Astrocyte (in vitro differentiated cells and primary cell): ENCODE measurements around the gene CD46. TPM values are rescaled to one million over a fixed set of nuclear protein-coding genes. Genes with fewer than 3 reads are reported as not detected.

Source experiments
- DNase-seq: peaks from one replicate; pipeline ENCODE4 v3.0.0-alpha.2; 2010; ENCODE audit warnings: low read depth
- FAIRE-seq: peaks from 2 replicates; lab custom pipeline; 2011; peaks lifted over from hg19 to GRCh38; lab: Jason Lieb, UNC
- H2AFZ ChIP-seq: 2 replicates; pipeline ENCODE4 v1.6.0; 2012; ENCODE audit warnings: low read depth, low read length, inconsistent platforms
- H3K27ac ChIP-seq: 2 replicates; pipeline ENCODE4 v1.5.1; 2011; ENCODE audit warnings: low read depth, low read length, inconsistent platforms
- H3K27me3 ChIP-seq: 2 replicates; pipeline ENCODE4 v1.6.0; 2011; ENCODE audit warnings: low read length, inconsistent platforms; ENCODE audit not compliant: insufficient read depth
- H3K36me3 ChIP-seq: 2 replicates; pipeline ENCODE4 v1.5.1; 2011; ENCODE audit warnings: low read length, inconsistent platforms; ENCODE audit not compliant: insufficient read depth
- H3K4me1 ChIP-seq: 2 replicates; pipeline ENCODE4 v1.5.1; 2011; ENCODE audit warnings: low read length, inconsistent platforms; ENCODE audit not compliant: insufficient read depth
- H3K4me2 ChIP-seq: 2 replicates; pipeline ENCODE4 v1.6.0; 2012; ENCODE audit warnings: low read length, inconsistent platforms
- H3K4me3 ChIP-seq: 2 replicates; pipeline ENCODE4 v1.5.1; 2011; ENCODE audit warnings: low read depth, mild to moderate bottlenecking, low read length, inconsistent platforms; ENCODE audit not compliant: insufficient read depth
- H3K79me2 ChIP-seq: 2 replicates; pipeline ENCODE4 v1.6.0; 2012; ENCODE audit warnings: mild to moderate bottlenecking, low read length, inconsistent platforms; ENCODE audit not compliant: insufficient read depth
- H3K9ac ChIP-seq: 2 replicates; pipeline ENCODE4 v1.6.0; 2012; ENCODE audit warnings: mild to moderate bottlenecking, low read length, inconsistent platforms
- H3K9me3 ChIP-seq: 2 replicates; pipeline ENCODE4 v1.5.1; 2012; ENCODE audit warnings: low read depth, mild to moderate bottlenecking, low read length, inconsistent platforms; ENCODE audit not compliant: insufficient read depth
- H4K20me1 ChIP-seq: 2 replicates; pipeline ENCODE4 v1.6.0; 2012; ENCODE audit warnings: low read length, inconsistent platforms; ENCODE audit not compliant: insufficient read depth
- H3K27ac Mint-ChIP-seq: one replicate; pipeline ENCODE4 v1.8.0; 2021; ENCODE audit warnings: mild to moderate bottlenecking, mixed read lengths; ENCODE audit not compliant: unreplicated experiment
- H3K27me3 Mint-ChIP-seq: one replicate; pipeline ENCODE4 v1.8.0; 2021; ENCODE audit warnings: low read depth, mixed read lengths; ENCODE audit not compliant: unreplicated experiment
- H3K36me3 Mint-ChIP-seq: one replicate; pipeline ENCODE4 v1.8.0; 2021; ENCODE audit warnings: low read depth, mixed read lengths; ENCODE audit not compliant: unreplicated experiment
- H3K4me1 Mint-ChIP-seq: one replicate; pipeline ENCODE4 v1.8.0; 2021; ENCODE audit warnings: low read depth, mixed read lengths; ENCODE audit not compliant: unreplicated experiment
- H3K4me3 Mint-ChIP-seq: one replicate; pipeline ENCODE4 v1.8.0; 2021; ENCODE audit warnings: mild to moderate bottlenecking, moderate library complexity, mixed read lengths; ENCODE audit not compliant: unreplicated experiment
- H3K9me3 Mint-ChIP-seq: one replicate; pipeline ENCODE4 v1.8.0; 2021; ENCODE audit warnings: mild to moderate bottlenecking, mixed read lengths; ENCODE audit not compliant: unreplicated experiment
- CTCF ChIP-seq: IDR thresholded peaks from 2 replicates; pipeline ENCODE4 v1.5.1; 2011; ENCODE audit warnings: low read depth, mild to moderate bottlenecking, inconsistent platforms, low read length, moderate library complexity; ENCODE audit not compliant: insufficient read depth
- EZH2 ChIP-seq: IDR thresholded peaks from 2 replicates; pipeline ENCODE4 v1.6.1; 2012; ENCODE audit warnings: mild to moderate bottlenecking, low read length, inconsistent platforms; ENCODE audit not compliant: insufficient read depth
- total RNA-seq: library from RNA; stranded (reverse); gene quantifications from 2 replicates; pipeline ENCODE4 v1.2.1, GENCODE V29; 2021

Gene CD46
- total RNA-seq, 1 donor from 2014 or later: 176 TPM

GRCh38 chr1:207811920-207812720 is 60.3 kb downstream of the CD46 start:
- no peak overlapping the region for H3K27ac ChIP-seq
- Mint-ChIP-seq H3K27me3 (peaks cover 2% of the 10 kb centered on the region), H3K36me3 (peaks cover 12% of the 10 kb centered on the region), H3K4me3 (no peak overlapping the region), H3K9me3 (peaks cover 2% of the 10 kb centered on the region), H3K27ac (no peak overlapping the region), H3K4me1 (peaks cover 33% of the 10 kb centered on the region)
- peaks cover 3% of the 10 kb centered on the region for H3K4me1 ChIP-seq
- no peaks in the 10 kb centered on the region for H3K36me3 ChIP-seq
- H2AFZ ChIP-seq: no peak overlapping the region
- H4K20me1 ChIP-seq: no peaks in the 10 kb centered on the region
- no peaks in the 10 kb centered on the region for H3K27me3 ChIP-seq
- no peak overlapping the region for H3K4me2 ChIP-seq
- no peak overlapping the region for H3K4me3 ChIP-seq
- no peak for DNase-seq
- TF ChIP-seq EZH2: no peak
- peak; percentile 25 for TF ChIP-seq CTCF
- H3K9me3 ChIP-seq: no peaks in the 10 kb centered on the region
- H3K79me2 ChIP-seq: no peaks in the 10 kb centered on the region
- H3K9ac ChIP-seq: no peak overlapping the region
- FAIRE-seq: no peak

DNA sequence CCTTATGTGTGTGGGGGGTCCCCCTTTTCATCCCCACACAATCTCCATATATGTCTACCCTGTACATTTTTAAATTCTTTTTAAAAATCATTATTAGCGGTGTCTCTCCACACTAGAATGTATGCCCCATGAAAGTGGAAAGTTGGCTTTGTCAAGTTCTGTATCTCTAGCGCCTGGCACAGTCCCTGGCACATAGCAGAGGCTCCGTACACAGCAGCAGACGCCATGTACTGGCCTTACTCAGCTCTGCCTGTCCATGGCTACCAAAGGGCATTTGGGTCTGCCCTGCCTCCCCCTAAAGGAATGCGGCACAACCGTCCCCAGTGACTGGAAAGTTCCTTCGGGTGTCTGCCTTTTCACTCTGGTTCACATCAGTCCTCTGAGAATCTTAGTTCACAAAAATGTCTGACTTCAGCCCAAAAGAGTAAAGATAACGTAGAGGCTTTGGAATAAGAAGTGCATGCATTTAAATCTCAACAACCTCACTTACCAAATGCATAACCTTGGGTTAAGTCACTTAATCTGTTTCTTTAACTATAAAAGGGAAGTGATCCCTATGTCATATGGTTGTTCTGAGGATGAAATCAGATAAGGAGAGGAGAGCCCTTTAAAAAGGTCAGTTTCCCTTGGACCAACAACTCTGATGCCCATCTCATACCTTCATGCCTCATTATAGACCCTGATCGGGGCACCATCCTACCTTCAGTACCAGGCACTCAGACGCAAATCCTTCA is 61.1 kb downstream of the CD46 start:
- no peak overlapping the region for H2AFZ ChIP-seq
- Mint-ChIP-seq H3K4me3 (no peak overlapping the region), H3K27ac (no peak overlapping the region), H3K27me3 (peaks cover 2% of the 10 kb centered on the region), H3K9me3 (peaks cover 2% of the 10 kb centered on the region), H3K4me1 (peaks cover 41% of the 10 kb centered on the region), H3K36me3 (peaks cover 12% of the 10 kb centered on the region)
- H3K4me1 ChIP-seq: peaks cover 3% of the 10 kb centered on the region
- no peaks in the 10 kb centered on the region for H4K20me1 ChIP-seq
- DNase-seq: no peak
- H3K27me3 ChIP-seq: no peaks in the 10 kb centered on the region
- H3K4me3 ChIP-seq: no peak overlapping the region
- no peak for FAIRE-seq
- no peak overlapping the region for H3K9ac ChIP-seq
- H3K9me3 ChIP-seq: no peaks in the 10 kb centered on the region
- no peaks in the 10 kb centered on the region for H3K36me3 ChIP-seq
- no peak overlapping the region for H3K4me2 ChIP-seq
- no peaks in the 10 kb centered on the region for H3K79me2 ChIP-seq
- H3K27ac ChIP-seq: no peak overlapping the region
- no peak for TF ChIP-seq EZH2

DNA sequence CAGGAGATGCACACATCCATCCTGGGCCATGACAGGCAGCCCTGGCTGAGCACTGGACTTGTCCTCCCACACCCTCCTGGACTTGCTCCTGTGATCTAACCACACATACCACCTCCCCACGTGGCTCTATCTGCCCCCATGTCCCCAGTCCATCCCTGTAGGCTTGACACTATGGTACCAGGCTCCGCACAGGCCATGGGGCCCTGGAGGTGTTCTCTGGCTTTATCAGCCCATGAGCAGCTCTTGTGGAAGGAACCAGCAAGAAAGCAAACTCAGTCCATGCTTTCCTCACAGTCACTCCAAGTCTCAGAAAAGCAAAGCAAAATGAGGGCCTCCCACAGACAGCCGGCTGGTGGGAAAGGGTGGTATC is 61.6 kb downstream of the CD46 start:
- Histone ChIP-seq H3K4me3 (no peak overlapping the region), H3K36me3 (no peaks in the 10 kb centered on the region), H3K4me2 (no peak overlapping the region), H3K4me1 (peaks cover 3% of the 10 kb centered on the region), H4K20me1 (no peaks in the 10 kb centered on the region), H2AFZ (no peak overlapping the region), H3K79me2 (no peaks in the 10 kb centered on the region), H3K9me3 (no peaks in the 10 kb centered on the region), H3K27me3 (no peaks in the 10 kb centered on the region), H3K27ac (no peak overlapping the region), H3K9ac (no peak overlapping the region)
- Mint-ChIP-seq H3K4me1 (peaks cover 44% of the 10 kb centered on the region), H3K4me3 (no peak overlapping the region), H3K27ac (peak overlapping the region; percentile 75), H3K36me3 (peaks cover 12% of the 10 kb centered on the region), H3K9me3 (peaks cover 2% of the 10 kb centered on the region), H3K27me3 (peaks cover 2% of the 10 kb centered on the region)
- no peak for DNase-seq
- no peak for FAIRE-seq
- TF ChIP-seq EZH2 (no peak), CTCF (no peak)
